Limb (tissue), 2 donors: ENCODE data around the gene GALNT4.

Experiments
- DNase-seq, 2 donors: peaks; one replicate each; pipeline ENCODE4 v3.0.0-alpha.2; 2016; ENCODE audit errors: extremely low spot score in 2 of 2

The GALNT4 gene

DNA sequence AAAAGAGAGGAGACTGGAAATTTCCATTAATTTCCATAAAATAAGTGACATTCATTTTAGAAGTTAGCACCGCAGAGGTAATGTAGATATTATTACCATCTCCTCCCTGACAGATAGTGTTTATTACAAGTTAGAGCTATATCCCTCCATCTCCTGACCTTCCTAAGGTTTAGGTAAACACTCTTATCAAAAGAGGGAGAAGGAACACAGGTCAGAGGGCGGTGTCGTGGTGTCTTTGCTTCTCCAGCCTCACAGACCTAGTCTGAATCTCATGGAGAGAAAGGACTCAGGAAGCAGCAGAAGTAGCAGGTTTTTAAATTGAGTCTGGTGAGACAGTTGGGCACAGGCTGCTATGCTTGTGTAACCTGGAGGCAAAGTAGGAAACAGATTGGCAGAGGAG lies 12.8 kb upstream of the GALNT4 start:
- no peak for DNase-seq

DNA sequence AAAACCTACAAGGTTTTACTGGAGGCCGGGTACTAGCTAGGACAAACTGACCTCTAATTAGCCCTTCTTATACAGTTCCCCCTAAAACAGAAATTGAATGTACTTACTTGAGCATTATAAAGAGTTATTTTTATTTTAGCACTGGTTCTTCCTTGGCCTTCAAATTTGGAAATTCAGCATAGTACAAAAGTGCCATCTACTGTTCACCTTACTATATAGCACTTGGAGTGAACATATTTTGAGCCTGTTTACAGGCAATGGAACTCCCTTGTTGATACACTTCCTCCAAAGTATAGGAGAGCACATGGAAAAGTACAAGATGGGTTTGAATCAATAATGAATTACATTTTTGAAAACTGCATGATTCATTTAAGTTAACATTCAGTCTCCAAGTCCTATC lies 5.1 kb upstream of the GALNT4 start:
- peak in 1 of 2 donors; percentile 76 for DNase-seq

DNA sequence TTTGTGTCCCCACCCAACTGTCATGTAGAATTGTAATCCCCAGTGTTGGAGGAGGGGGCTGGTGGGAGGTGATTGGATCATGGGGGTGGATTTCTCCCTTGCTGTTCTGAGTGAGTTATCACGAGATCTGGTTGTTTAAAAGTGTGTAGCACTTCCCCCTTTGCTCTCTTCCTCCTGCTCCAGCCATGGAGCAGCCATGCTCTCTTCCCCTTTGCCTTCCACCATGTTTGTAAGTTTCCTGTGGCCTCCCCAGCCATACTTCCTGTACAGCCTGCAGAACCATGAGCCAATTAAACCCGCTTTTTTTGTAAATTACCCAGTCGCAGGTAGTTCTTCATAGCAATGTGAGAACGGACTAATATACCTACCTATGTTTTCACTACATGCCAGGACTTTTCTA lies 3.8 kb upstream of the GALNT4 start:
- DNase-seq, result no peak

DNA sequence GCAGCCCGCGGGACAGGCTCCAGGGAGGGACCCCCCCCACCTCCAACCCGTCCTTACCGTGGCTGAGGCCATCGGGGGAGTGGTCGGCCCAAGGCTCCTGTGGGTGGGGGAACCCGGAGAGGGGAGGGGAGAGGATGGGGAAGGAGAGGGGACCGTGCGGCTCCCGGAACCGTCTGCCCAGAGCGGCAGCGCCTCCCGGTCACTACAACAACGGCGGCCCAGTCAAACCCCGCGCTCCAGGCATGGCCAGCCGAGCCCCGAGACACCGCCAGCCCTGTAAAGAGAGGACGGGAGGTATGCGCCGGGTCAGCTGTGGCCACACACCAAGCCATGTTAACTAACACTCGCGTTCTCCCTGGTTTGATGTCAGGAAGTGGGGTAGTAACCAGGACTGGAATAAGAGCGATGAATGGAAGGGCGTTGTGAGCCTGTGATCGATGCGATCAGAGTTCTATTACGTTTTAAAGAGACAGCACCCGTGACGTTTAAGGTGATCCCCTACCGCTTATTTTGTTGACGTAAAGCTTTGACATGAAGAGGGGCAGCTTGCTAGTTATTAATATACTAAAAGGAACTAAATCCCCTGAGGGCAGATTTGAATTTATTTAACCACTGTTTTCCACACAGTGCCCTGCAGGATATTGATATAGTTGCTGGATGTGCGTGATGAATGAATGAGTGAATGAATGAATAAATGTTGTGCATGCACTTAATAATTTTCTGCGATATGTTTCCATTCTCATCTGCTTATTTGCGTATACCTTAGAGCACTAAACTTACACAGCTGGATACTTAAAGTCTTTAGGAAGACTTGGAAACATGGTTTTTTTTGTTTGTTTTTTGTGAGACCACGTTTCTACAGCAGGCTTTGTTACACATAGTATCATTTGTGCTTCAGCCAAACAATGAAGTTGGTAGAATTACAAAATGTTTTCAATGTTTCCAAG lies 1.5 kb upstream of the GALNT4 start, which contains the start of gene POC1B:
Gene POC1B (minus strand): TSS at position 224 of the 947 bp plus-strand sequence. CDS start 152 bp downstream, at position 72.
- DNase-seq, result peak; percentile 84 to 91

DNA sequence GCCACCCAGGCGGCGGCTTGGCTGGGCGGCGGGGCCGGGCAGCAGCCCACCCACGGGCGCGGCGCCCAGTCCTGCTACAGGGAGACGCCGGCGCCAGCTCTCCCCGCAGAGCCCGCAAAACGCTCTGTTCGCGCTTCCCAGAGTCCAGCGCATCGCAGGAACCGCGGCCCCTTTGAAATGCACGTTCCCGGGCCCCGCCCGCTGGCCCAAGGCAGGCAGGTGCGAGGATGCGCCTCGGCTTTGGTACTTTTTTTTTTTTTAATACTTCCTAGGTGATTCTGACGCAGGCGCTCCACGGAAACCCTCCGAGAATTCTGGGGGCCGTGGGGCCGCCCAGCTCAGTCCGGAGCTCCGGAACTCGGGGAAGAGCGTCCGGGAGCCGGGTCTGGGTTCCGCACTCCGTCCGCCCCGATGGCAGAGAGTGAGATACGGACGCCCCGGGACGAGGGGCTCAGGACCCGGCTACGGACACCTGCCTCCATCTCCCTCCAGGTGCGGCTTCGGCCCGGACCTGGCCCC lies 768 bp upstream of the GALNT4 start:
- DNase-seq, result peak in 1 of 2 donors; percentile 73

DNA sequence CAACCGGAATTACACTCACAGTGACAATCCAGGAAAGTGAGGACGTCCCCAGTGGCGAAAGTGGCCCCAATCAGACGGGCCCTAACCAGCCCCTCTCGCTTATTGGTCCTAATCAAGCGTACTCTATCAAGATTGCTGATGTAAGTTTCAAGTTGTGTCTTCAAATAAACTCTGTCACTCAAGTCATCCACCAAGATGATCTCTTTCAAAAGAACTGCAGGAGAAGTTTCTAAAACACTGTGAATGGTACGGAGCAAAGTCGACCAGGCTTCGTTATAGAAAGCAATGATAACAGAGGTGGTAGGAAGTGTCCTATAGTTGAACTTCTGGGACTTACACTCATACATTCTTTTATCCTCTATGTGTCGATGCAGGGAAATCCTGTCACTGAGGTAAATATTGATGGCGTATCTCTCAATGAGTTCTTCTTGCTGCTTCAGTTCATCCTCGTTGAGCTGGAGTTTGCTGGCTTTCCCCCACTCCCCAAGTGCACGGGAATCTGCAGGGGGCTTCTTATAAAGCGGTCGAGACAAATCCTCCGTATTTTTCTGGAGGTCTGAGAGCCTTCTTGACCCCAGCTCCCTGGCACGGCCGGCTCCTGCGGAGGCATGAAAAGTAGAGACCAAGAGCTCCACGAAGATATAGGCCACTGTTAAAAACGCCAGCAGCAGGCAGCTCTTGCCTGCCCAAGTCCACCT lies 604 bp downstream of the GALNT4 start:
- DNase-seq, result no peak

DNA sequence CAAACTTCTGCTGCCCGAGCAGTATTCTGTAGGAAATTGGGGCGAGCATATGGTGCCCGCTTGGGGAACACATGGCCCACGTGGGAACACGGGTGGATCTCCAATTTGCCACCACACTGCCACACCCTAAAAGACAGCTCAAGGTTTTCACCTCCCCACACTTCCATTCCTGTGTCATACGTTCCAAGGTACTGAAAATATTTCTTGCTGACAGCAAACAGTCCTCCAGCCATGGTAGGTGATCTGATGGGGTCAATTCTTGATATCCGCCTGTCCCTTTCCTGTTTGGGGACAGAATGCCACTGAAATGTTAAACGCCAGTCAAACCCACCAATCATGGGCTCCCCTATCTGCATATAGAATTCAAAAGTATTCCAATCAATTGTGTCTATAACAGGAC lies 1.2 kb downstream of the GALNT4 start:
- no peak for DNase-seq

DNA sequence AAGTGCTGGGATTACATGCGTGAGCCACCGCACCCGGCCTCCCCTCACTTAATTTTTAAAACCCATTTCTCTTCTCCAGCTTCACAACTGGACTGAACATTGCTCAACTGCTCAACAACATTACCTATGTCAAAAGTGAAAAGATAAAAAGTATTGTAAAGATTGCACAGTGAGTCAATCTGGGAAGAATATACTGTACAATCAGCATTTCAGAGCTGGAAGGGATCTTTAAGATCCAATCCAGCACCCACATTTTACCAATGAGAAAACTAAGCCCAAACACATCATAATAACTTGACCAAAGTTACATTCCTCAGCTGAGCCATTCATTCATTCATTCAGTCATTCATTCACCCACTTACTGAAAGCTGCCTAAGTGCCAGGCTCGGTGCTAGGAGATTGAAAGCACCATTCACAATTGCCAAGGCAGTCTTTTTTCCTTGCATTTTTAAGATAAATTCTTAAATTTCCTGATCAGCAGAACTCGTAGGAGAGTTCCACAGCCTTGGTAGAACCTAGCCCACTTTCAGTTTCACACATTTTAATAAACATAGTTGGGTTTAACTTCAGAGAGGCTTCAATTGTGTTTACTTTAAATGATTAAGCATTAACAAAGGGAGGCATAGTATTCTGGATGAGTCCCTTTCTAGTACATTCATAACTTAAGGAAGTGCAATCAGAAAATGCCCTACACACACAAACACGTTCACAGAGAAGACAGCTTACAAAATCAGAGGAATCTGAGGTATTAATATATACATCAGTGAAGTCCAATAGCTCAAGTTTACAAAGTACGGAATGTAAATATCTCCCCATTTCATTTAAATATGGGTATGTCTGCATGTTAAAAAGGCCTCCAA lies 3.0 kb downstream of the GALNT4 start:
- no peak for DNase-seq

DNA sequence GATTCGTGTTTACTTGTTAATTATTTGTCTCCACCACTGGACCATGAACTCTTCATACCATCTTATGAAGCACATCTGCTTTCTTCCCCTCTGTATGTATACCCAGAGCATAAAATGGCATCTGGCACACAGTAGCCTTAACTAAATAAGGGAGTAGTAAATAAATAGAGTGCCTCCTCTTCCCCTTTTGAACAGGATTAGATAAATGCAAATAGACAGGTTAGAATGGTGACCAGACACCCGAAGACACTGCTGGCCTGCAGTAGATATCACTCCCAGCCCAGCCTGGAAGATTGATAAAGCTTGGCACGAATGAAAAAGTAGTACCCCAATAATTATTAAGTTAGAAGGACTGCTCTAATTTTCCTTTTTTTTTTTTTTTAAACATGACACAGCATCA lies 6.9 kb downstream of the GALNT4 start:
- DNase-seq, result no peak

DNA sequence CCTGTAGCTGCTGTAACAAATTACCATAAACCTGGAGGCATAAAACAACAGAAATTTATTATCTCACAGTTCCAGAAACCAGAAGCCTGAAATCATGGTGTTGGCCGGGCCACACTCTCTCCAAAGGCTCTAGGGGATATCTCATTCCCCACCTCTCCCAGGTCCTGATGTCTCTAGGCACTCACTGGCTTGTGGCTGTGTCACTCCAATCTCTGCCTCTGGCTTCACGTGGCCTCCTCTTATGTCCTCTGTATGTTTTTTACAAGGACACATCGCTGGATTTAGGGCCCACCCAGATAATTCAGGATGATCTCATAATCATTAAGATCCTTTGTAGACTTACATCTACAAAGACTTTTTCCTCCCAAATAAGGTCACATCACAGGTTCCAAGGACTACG lies 8.0 kb downstream of the GALNT4 start:
- no peak for DNase-seq

DNA sequence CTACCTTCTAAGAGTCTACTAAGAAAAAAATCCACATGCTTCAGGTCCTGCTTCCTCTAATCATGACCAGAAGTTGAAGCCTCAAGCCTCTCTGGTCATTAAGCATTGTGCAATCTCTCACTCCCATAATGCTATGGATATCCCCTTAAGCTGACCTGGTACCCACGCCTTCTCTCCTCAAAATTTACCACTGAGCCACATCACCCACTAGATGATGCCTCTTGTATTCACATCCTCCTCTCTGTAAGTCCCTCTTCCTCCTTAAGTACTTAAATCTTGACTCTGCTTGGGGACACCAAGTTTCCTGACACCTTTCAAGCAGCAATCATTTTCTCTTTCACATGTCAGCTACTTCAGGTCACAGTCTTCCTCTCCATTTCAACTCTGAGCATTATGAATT lies 9.8 kb downstream of the GALNT4 start:
- DNase-seq, result no peak

DNA sequence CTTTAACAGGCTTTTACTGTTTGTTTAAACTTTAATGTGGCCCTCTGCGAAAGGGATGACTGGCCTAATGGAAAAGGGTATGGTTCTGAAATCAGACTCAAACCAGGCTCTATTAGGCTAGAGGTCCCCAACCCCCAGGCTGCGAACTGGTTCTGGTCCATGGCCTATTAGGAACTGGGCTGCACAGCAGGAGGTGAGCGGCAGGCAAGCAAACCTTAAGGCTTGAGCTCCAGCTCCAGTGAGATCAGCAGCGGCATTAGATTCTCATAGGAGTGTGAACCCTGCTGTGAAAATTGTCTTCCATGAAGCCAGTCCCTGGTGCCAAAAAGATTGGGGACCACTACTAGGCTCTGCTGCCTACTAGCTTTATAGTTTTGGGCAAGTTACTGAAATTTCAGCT lies 11.1 kb downstream of the GALNT4 start:
- DNase-seq, result no peak

DNA sequence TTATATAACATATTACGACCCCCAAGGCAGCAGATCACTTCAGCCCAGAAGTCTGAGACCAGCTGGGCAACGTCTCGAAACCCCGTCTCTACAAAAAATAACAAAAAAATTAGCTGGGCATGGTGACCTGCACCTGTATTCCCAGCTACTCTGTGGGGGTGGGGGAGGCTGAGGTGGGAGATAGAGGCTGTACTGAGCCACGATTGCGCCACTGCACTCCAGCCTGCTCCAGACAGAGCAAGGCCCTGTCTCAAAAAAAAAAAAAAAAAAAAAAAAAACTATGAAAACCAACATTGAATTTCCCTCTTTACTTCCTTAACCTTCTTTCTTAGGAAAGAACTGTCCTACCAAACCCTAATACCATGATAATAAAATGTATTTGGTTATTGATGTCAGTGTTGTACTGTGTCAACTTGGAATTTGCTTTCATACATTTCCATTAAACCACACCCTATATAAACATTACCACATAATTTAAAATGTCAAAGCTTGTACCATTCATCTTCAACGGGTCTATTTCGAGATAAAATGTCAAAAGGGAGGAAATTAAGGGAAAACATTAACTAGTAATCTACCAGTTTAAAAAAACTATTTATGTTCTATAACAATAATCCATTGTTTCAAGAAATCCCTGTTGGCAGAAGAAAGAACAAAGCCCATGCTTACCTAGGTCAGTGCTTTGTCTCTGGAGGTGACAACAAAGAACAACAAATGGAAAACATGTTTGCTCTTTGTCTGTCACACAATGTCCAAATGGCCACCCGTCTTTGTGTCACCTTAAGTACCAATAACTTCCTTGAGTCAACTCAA lies 17.4 kb downstream of the GALNT4 start:
- no peak for DNase-seq

DNA sequence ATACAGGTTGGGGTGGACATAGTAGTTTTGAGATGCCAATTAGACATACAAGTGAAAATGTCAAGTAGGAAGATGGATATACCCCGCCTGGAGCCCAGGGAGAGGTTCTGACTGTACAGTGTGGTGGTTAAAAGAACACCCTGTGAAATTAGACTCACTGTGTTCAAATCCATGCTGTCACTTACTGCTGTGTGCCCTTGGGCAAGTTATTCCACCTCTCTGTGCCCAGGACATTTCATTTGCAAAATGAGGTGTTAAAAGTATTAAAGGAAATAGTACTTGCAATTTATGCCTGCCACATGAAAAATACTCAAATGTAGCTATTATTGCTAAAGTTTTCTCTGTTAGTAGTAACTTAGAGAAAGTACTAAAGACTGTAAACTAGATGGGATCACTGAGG lies 18.5 kb downstream of the GALNT4 start:
- DNase-seq, result no peak

DNA sequence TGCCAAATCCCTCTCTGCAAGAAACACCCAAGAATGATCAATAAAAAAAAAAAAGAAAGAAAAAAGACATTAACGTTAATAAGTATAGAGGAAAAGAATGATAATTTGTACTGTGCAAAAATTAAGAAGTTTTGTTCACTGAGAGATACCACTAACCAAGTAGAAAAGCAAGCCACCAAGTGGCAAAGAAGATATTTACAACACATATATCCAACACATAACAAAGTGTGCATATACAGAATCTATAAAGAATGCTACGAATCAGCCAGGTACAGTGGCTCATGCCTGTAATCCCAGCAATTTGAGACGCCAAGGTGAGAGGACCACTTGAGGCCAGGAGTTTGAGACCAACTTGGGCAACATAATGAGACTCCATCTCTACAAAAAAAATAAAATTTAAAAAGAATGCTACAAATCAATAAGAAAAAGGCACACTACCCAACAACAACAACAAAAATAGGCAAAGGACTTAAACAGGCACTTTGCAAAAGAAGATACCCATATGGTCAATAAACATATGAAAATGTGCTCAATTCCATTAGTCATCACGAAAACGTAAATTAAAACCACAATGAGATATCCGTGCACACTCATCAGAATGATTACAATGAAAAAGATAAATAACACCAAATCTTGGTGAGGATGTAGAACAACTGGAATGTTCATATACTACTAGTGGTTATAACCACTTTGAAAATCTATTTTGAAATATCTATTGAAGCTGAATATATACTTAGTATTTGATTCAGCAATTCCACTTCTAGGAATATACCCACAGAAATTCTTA lies 19.8 kb downstream of the GALNT4 start:
- DNase-seq, result no peak

DNA sequence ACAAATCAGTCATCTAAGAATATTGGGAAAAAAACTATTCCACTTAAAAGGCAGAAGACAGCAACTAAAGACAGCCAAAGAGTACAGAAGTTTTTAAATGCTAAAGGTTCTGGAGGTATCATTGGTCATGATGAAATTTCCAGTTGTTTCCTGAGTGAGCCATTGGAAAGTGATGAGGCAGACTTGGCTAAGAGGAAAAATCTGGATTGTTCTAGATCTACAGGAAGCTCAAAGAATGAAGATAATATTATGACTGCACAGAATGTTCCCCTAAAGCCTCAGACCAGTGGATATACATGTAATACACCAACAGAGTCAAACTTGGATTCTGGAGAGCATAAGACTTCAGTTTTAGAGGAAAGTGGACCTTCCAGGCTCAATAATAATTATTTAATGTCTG lies 22.8 kb downstream of the GALNT4 start:
- DNase-seq, result no peak

DNA sequence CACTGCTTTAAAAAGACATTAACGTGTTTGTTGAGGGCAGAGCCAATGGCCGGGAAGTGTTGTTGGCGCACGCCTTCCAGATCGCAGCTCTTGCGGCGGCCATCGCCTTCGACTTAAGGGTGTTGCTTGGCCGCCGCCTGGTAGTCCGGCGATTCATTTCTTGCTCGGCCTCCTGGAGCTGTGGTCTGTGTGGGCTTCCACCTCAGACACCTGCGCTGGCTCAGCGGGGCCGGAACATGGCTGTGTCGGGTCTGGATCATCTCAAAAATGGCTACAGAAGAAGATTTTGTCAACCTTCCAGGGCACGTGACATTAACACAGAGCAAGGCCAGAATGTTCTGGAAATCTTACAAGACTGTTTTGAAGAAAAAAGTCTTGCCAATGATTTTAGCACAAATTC lies 24.7 kb downstream of the GALNT4 start:
- DNase-seq, result no peak

DNA sequence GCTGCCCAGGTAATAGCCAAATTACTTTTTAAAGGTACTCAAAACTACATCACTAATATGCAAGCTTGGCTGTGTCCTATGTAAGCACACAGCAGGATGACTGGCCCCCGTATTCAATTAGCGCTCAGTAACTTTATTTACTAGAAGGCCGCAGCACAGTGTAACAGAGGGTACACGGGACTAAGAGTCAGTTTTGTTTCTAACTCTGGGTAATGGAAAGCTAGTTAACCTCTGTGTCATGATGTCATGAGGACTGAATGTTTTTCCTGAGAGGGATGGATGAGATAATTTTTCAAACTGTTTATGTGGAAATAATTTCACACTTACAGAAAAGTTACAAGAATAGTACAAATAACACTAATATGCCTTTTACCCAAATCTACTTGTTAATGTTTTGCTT lies 27.1 kb downstream of the GALNT4 start:
- no peak for DNase-seq

DNA sequence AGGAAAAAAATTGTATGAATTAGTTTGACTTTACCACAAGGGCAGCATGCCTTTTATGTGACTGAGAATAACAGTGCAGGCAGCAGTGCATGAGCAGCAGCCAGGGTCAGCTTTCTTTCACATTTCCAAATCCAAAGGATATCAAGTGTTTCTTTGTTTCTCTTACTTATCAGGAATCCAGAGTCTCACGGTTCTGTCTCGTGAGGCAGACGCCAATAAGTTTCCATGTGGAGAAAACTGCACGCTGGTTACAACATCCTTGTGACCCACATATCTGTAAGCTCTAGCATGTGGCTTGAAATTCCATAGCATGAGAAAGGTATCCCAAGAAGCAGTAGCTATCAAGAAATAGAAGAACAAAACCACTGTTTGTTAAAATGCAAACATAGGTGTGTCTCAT lies 27.6 kb downstream of the GALNT4 start:
- no peak for DNase-seq
